Raji (cell line): ENCODE data around the gene ZNF692.

Experiments used
- POLR2A ChIP-seq: IDR thresholded peaks from 2 replicates; pipeline ENCODE4 v1.6.1; 2011; ENCODE audit warnings: low read depth, low read length, control low read depth; ENCODE audit not compliant: insufficient read depth

Gene ZNF692

GRCh38 chr1:248857201-248857600 is 1.7 kb downstream of the ZNF692 start:
- TF ChIP-seq POLR2A = no peak

- no peak for TF ChIP-seq POLR2A
These were observed 2.7 kb downstream of the ZNF692 start for GRCh38 chr1:248856176-248856575.

GRCh38 chr1:248855580-248855979 is 3.3 kb downstream of the ZNF692 start:
- TF ChIP-seq POLR2A = no peak

- TF ChIP-seq POLR2A = no peak
These were observed 5.1 kb downstream of the ZNF692 start for GRCh38 chr1:248853663-248854375.

- 0 out of 2 replicates have a peak, but pooled peaks have one; percentile 4 for TF ChIP-seq POLR2A
These were observed 6.1 kb downstream of the ZNF692 start for GRCh38 chr1:248852481-248853405.

- no peak for TF ChIP-seq POLR2A
These were observed 7.5 kb downstream of the ZNF692 start for GRCh38 chr1:248851390-248851789.

GRCh38 chr1:248850536-248851251 is 8.2 kb downstream of the ZNF692 start:
- no peak; the same call in 1 of the 2 replicates for TF ChIP-seq POLR2A

GRCh38 chr1:248850124-248850523 is 8.8 kb downstream of the ZNF692 start:
- no peak; the same call in 1 of the 2 replicates for TF ChIP-seq POLR2A

- no peak for TF ChIP-seq POLR2A
These were observed 9.2 kb downstream of the ZNF692 start for GRCh38 chr1:248849637-248850036.

- no peak for TF ChIP-seq POLR2A
These were observed 9.7 kb downstream of the ZNF692 start for GRCh38 chr1:248849152-248849551.

GRCh38 chr1:248848602-248849001 is 10.3 kb downstream of the ZNF692 start:
- TF ChIP-seq POLR2A = 0 out of 2 replicates have a peak, but pooled peaks have one; percentile 17

GRCh38 chr1:248847956-248848561 is 10.8 kb downstream of the ZNF692 start:
- no peak for TF ChIP-seq POLR2A

- no peak for TF ChIP-seq POLR2A
These were observed 11.5 kb downstream of the ZNF692 start for GRCh38 chr1:248847181-248847955.

GRCh38 chr1:248844526-248844925 is 14.4 kb downstream of the ZNF692 start:
- no peak for TF ChIP-seq POLR2A
